ENCODE data around the gene GJA10.

GJA10 gene

GRCh38 chr6:89934685-89935366 is 40.6 kb downstream of the GJA10 start:
- Histone ChIP-seq H3K9me3 (ENCODE audit: control insufficient read depth in 2 of 2, low read length in 2 of 2) (no peaks in the 10 kb centered on the region), H3K36me3 (ENCODE audit: control insufficient read depth in 2 of 2, insufficient read depth in 2 of 2, low read length in 2 of 2) (no peaks in the 10 kb centered on the region), H3K27ac (ENCODE audit: low read length) (no peak overlapping the region), H3K9ac (ENCODE audit: low read length in 2 of 2) (no peak overlapping the region), H3K4me1 (ENCODE audit: control insufficient read depth, insufficient read depth, low read length) (no peaks in the 10 kb centered on the region), H3K4me3 (ENCODE audit: low read length in 2 of 2) (no peak overlapping the region), H3K27me3 (ENCODE audit: control insufficient read depth in 1 of 2, insufficient read depth in 2 of 2, low read length in 2 of 2) (no peaks in the 10 kb centered on the region)

- Histone ChIP-seq H3K36me3 (ENCODE audit: control insufficient read depth in 2 of 2, insufficient read depth in 2 of 2, low read length in 2 of 2) (no peaks in the 10 kb centered on the region), H3K9ac (ENCODE audit: low read length in 2 of 2) (no peak overlapping the region)
Measured at GRCh38 chr6:89936177-89936576, 41.9 kb downstream of the GJA10 start.

GRCh38 chr6:89938014-89938413 is 43.7 kb downstream of the GJA10 start:
- Histone ChIP-seq H3K9ac (ENCODE audit: low read length in 2 of 2) (no peak overlapping the region), H3K27me3 (ENCODE audit: control insufficient read depth in 1 of 2, insufficient read depth in 2 of 2, low read length in 2 of 2) (no peaks in the 10 kb centered on the region), H3K36me3 (ENCODE audit: control insufficient read depth in 2 of 2, insufficient read depth in 2 of 2, low read length in 2 of 2) (no peaks in the 10 kb centered on the region), H3K27ac (ENCODE audit: low read length) (no peak overlapping the region), H3K4me3 (ENCODE audit: low read length in 2 of 2) (no peak overlapping the region), H3K4me1 (ENCODE audit: control insufficient read depth, insufficient read depth, low read length) (no peaks in the 10 kb centered on the region), H3K9me3 (ENCODE audit: control insufficient read depth in 2 of 2, low read length in 2 of 2) (no peaks in the 10 kb centered on the region)

More at GRCh38 chr6:89936177-89936576, 41.9 kb downstream of the GJA10 start:
- Histone ChIP-seq H3K4me1 (ENCODE audit: control insufficient read depth, insufficient read depth, low read length) (no peaks in the 10 kb centered on the region), H3K9me3 (ENCODE audit: control insufficient read depth in 2 of 2, low read length in 2 of 2) (no peaks in the 10 kb centered on the region), H3K27ac (ENCODE audit: low read length) (no peak overlapping the region), H3K4me3 (ENCODE audit: low read length in 2 of 2) (no peak overlapping the region), H3K27me3 (ENCODE audit: control insufficient read depth in 1 of 2, insufficient read depth in 2 of 2, low read length in 2 of 2) (no peaks in the 10 kb centered on the region)

- Histone ChIP-seq H3K27ac (ENCODE audit: low read length) (no peak overlapping the region), H3K9ac (ENCODE audit: low read length in 2 of 2) (no peak overlapping the region), H3K27me3 (ENCODE audit: control insufficient read depth in 1 of 2, insufficient read depth in 2 of 2, low read length in 2 of 2) (no peaks in the 10 kb centered on the region), H3K4me1 (ENCODE audit: control insufficient read depth, insufficient read depth, low read length) (no peaks in the 10 kb centered on the region), H3K36me3 (ENCODE audit: control insufficient read depth in 2 of 2, insufficient read depth in 2 of 2, low read length in 2 of 2) (no peaks in the 10 kb centered on the region), H3K4me3 (ENCODE audit: low read length in 2 of 2) (no peak overlapping the region), H3K9me3 (ENCODE audit: control insufficient read depth in 2 of 2, low read length in 2 of 2) (no peaks in the 10 kb centered on the region)
Measured at GRCh38 chr6:89939144-89939543, 44.9 kb downstream of the GJA10 start.

- Histone ChIP-seq H3K27me3 (ENCODE audit: control insufficient read depth in 1 of 2, insufficient read depth in 2 of 2, low read length in 2 of 2) (no peaks in the 10 kb centered on the region), H3K9me3 (ENCODE audit: control insufficient read depth in 2 of 2, low read length in 2 of 2) (no peaks in the 10 kb centered on the region), H3K36me3 (ENCODE audit: control insufficient read depth in 2 of 2, insufficient read depth in 2 of 2, low read length in 2 of 2) (no peaks in the 10 kb centered on the region), H3K27ac (ENCODE audit: low read length) (no peak overlapping the region), H3K4me3 (ENCODE audit: low read length in 2 of 2) (no peak overlapping the region), H3K4me1 (ENCODE audit: control insufficient read depth, insufficient read depth, low read length) (no peaks in the 10 kb centered on the region), H3K9ac (ENCODE audit: low read length in 2 of 2) (no peak overlapping the region)
Measured at GRCh38 chr6:89940225-89941027, 46.2 kb downstream of the GJA10 start.

DNA sequence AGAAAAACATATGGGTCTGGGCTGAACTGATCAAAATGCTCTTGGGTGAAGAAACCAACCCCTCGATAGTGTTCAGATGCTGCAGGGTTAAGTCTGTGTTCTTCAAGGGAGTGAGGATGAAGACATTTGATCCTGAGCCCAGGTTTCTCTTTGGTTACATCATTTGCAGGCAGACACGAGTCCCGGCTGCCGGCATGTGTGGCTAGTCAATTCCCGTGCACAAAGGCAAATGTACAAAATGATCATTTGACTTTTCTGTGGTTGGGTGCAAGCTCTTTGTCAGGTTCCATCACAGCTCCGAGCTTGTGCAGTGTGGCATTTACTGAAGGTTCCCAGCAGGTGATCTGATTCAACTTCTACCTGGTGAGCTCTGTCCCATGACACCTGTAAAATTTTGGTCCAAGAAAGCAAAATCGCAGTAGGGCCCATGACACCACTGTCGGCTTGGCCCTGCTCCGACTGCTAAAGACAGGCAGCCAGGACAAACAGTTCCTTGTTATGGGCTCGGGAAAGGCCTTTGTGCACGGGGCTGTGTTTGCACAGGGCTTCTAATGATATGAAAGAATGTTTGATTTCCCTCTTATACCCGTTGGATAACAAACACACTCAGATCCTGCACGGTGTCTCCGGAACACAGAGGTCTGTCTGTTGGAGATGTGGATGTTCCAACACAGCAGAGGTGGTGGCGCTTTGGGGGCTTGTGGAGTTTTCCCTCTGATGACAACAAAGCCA is 46.9 kb downstream of the GJA10 start:
- Histone ChIP-seq H3K27ac (ENCODE audit: low read length) (no peak overlapping the region), H3K9me3 (ENCODE audit: control insufficient read depth in 2 of 2, low read length in 2 of 2) (no peaks in the 10 kb centered on the region), H3K9ac (ENCODE audit: low read length in 2 of 2) (no peak overlapping the region), H3K4me3 (ENCODE audit: low read length in 2 of 2) (no peak overlapping the region), H3K36me3 (ENCODE audit: control insufficient read depth in 2 of 2, insufficient read depth in 2 of 2, low read length in 2 of 2) (no peaks in the 10 kb centered on the region), H3K4me1 (ENCODE audit: control insufficient read depth, insufficient read depth, low read length) (no peaks in the 10 kb centered on the region), H3K27me3 (ENCODE audit: control insufficient read depth in 1 of 2, insufficient read depth in 2 of 2, low read length in 2 of 2) (no peaks in the 10 kb centered on the region)

GRCh38 chr6:89941763-89942497 is 47.7 kb downstream of the GJA10 start:
- no peaks in the 10 kb centered on the region for H3K9me3 ChIP-seq (ENCODE audit: control insufficient read depth in 2 of 2, low read length in 2 of 2)
- no peaks in the 10 kb centered on the region for H3K36me3 ChIP-seq (ENCODE audit: control insufficient read depth in 2 of 2, insufficient read depth in 2 of 2, low read length in 2 of 2)
- H3K9ac ChIP-seq (ENCODE audit: low read length in 2 of 2): no peak overlapping the region
- H3K4me1 ChIP-seq (ENCODE audit: control insufficient read depth, insufficient read depth, low read length): no peaks in the 10 kb centered on the region
- no peaks in the 10 kb centered on the region for H3K27me3 ChIP-seq (ENCODE audit: control insufficient read depth in 1 of 2, insufficient read depth in 2 of 2, low read length in 2 of 2)
- H3K4me3 ChIP-seq (ENCODE audit: low read length in 2 of 2): no peak overlapping the region
- no peak overlapping the region for H3K27ac ChIP-seq (ENCODE audit: low read length)

GRCh38 chr6:89942601-89943000 is 48.3 kb downstream of the GJA10 start:
- H3K36me3 ChIP-seq (ENCODE audit: control insufficient read depth in 2 of 2, insufficient read depth in 2 of 2, low read length in 2 of 2): no peaks in the 10 kb centered on the region
- no peak overlapping the region for H3K9ac ChIP-seq (ENCODE audit: low read length in 2 of 2)
- H3K27ac ChIP-seq (ENCODE audit: low read length): no peak overlapping the region
- H3K9me3 ChIP-seq (ENCODE audit: control insufficient read depth in 2 of 2, low read length in 2 of 2): no peaks in the 10 kb centered on the region
- H3K27me3 ChIP-seq (ENCODE audit: control insufficient read depth in 1 of 2, insufficient read depth in 2 of 2, low read length in 2 of 2): no peaks in the 10 kb centered on the region
- no peak overlapping the region for H3K4me3 ChIP-seq (ENCODE audit: low read length in 2 of 2)
- no peaks in the 10 kb centered on the region for H3K4me1 ChIP-seq (ENCODE audit: control insufficient read depth, insufficient read depth, low read length)

DNA sequence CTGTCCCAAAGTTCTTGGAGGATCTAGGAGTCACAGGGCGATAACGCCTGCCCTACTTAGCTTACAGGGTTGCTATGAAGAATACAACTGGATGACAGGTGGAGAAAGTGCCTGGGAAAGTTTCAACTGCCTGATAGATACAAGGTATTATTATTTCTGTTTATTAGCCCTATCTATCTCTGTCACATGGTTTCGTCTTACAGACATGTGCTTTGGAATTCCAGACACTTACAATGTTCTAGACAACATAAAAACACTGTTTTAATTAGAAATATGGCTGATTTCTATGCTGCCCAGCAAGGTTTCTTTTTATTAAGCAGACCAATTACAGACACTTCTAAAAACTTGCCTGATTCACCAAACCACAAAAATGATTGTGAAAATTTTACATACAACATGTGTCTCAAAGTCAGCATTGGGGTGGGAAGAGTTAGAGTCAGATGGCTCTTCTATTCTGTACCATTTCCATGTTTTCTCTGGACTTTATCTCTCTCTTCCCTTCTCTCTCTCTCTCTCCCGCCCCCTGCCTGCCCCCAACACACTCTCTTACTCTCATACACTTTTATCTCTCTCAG is 50.0 kb downstream of the GJA10 start:
- Histone ChIP-seq H3K27me3 (ENCODE audit: control insufficient read depth in 1 of 2, insufficient read depth in 2 of 2, low read length in 2 of 2) (no peaks in the 10 kb centered on the region), H3K27ac (ENCODE audit: low read length) (no peak overlapping the region), H3K4me3 (ENCODE audit: low read length in 2 of 2) (no peak overlapping the region), H3K9me3 (ENCODE audit: control insufficient read depth in 2 of 2, low read length in 2 of 2) (no peaks in the 10 kb centered on the region), H3K9ac (ENCODE audit: low read length in 2 of 2) (no peak overlapping the region), H3K36me3 (ENCODE audit: control insufficient read depth in 2 of 2, insufficient read depth in 2 of 2, low read length in 2 of 2) (no peaks in the 10 kb centered on the region), H3K4me1 (ENCODE audit: control insufficient read depth, insufficient read depth, low read length) (no peaks in the 10 kb centered on the region)

- no peaks in the 10 kb centered on the region for H3K27me3 ChIP-seq (ENCODE audit: control insufficient read depth in 1 of 2, insufficient read depth in 2 of 2, low read length in 2 of 2)
- no peaks in the 10 kb centered on the region for H3K36me3 ChIP-seq (ENCODE audit: control insufficient read depth in 2 of 2, insufficient read depth in 2 of 2, low read length in 2 of 2)
- no peaks in the 10 kb centered on the region for H3K4me1 ChIP-seq (ENCODE audit: control insufficient read depth, insufficient read depth, low read length)
- no peak overlapping the region for H3K9ac ChIP-seq (ENCODE audit: low read length in 2 of 2)
- H3K4me3 ChIP-seq (ENCODE audit: low read length in 2 of 2): no peak overlapping the region
- H3K9me3 ChIP-seq (ENCODE audit: control insufficient read depth in 2 of 2, low read length in 2 of 2): no peaks in the 10 kb centered on the region
- H3K27ac ChIP-seq (ENCODE audit: low read length): no peak overlapping the region
Measured at GRCh38 chr6:89944826-89945407, 50.6 kb downstream of the GJA10 start.

All from stomach smooth muscle (tissue), 2 donors.